Epithelial cell of proximal tubule (primary cell): Measurements from ENCODE around the gene AR. TPM values are rescaled to one million over a fixed set of nuclear protein-coding genes. Genes with fewer than 3 reads are reported as not detected.

ENCODE experiments used
- DNase-seq: peaks from one replicate; pipeline ENCODE4 v3.0.0-alpha.2; 2011; ENCODE audit warnings: low read depth
- H3K4me3 ChIP-seq: 2 replicates; pipeline ENCODE4 v1.5.1; 2011; ENCODE audit warnings: low read depth, mild to moderate bottlenecking, low read length
- CTCF ChIP-seq: conservative IDR thresholded peaks from 2 replicates; pipeline ENCODE4 v1.5.1; 2012; ENCODE audit warnings: low read depth, mild to moderate bottlenecking, low read length
- total RNA-seq: library from RNA; depleted of rRNA; stranded (reverse); fragments of >200 nt; gene quantifications from 2 replicates; pipeline ENCODE4 v1.2.3, GENCODE V29; 2015

The AR gene
- total RNA-seq, 1 donor from 2014 or later, result 0.40 TPM

GRCh38 chrX:67583171-67583570, 39.4 kb downstream of the AR start:
- TF ChIP-seq CTCF, result no peak
- no peak for DNase-seq
- no peak overlapping the region for H3K4me3 ChIP-seq

DNA sequence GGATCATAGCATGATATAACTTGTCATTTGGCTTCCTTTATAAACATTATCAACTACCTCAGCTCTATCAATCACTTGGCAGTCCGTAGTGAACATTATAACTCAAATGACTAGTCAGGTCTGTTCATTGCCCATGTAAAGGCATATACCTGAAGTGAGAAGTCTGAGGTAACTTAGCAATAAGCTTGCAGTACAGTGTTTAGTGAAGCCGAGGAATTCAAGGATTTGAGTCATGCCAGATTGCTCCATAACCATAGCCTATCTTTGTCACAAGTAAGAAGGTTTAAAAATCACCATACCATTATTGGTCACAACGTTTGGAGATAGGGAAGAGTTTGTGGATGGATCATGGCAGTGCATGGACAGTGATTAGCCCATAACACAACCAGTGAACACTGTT, 41.6 kb downstream of the AR start:
- no peak for TF ChIP-seq CTCF
- no peak overlapping the region for H3K4me3 ChIP-seq
- DNase-seq, result peak; percentile 25

DNA sequence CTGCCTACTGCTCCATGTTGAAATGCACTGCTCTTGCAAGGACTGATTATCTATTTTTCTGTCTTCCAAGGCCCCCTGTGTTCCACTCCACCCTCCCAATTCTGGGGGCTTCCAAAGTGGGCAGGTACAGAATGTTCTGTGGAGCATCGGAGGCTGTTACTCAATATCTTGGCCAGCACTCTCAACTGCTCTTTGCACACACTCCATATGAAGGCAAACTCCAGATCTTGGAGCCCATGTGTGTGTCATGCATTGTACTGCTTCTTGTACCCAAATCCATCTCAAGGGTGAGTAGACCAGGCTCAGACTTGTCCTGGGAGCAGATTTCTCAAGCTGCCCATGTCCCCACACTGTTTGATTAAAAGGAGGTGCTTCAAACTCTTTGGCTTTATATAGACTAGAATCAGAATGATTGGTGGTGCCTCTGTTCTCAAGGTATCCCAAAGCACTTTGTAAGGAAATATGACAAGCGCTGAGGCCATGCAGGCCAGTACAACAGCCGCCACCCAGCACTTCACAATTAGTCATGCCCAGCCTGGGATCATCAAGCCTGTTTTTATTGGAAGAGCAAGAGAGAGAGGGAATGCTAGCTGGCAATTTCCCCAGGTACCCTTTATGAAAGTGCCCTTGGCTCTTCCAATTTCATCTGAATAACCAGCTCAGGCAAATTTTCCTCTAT, 44.3 kb downstream of the AR start:
- no peak for DNase-seq
- H3K4me3 ChIP-seq, result no peak overlapping the region
- TF ChIP-seq CTCF, result no peak

DNA sequence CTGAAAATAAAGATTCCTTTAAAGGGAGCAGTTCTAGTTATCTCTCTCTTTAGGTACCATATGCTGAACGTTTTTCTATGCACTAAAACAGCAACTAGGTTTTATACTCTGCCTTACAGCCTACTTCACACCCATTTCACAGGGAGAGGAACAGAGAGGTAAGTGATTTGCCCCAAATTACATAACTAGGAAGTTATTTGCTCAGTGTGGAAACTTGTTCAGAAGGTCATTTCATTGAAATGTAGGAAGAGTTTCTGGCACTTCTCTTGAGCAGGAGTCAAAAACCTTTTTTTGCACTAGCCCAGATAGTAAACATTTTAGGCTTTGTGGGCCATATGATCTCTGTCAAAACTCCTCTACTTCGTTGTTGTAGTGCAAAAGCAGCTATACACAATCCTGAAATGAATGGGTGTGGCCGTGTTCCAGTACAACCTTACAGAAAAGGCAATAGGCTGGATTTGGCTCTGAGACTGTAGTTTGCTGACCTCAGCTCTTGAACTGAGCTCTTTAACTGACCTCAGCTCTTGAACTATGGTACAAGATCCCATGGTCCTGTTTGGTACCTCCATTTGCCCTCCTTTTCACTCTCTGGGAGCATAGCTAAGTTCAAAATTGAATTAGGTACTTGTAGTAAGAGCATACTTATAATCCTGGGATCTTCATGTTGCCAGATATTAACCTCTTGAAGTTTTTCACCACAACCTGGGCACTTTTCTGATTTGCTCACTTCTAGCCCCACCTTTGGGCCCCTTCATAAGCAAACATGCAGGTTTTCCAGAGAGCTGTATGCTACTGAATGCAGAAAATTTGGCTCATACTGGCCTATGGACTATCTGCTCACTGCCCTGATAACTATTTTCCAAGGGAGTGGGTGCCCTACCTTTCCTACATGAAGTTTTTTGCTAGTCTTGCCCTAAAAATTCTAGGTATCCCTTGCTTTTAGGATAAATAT, 53.3 kb downstream of the AR start:
- H3K4me3 ChIP-seq, result no peak overlapping the region
- no peak for DNase-seq
- no peak for TF ChIP-seq CTCF

- no peak for TF ChIP-seq CTCF
- H3K4me3 ChIP-seq, result no peak overlapping the region
- no peak for DNase-seq
Measured at GRCh38 chrX:67599532-67599931, 55.7 kb downstream of the AR start.

GRCh38 chrX:67601771-67602170, 58.0 kb downstream of the AR start:
- no peak for TF ChIP-seq CTCF
- no peak for DNase-seq
- H3K4me3 ChIP-seq, result no peak overlapping the region
